ENCODE measurements around the gene PCBP2.

The PCBP2 gene

DNA sequence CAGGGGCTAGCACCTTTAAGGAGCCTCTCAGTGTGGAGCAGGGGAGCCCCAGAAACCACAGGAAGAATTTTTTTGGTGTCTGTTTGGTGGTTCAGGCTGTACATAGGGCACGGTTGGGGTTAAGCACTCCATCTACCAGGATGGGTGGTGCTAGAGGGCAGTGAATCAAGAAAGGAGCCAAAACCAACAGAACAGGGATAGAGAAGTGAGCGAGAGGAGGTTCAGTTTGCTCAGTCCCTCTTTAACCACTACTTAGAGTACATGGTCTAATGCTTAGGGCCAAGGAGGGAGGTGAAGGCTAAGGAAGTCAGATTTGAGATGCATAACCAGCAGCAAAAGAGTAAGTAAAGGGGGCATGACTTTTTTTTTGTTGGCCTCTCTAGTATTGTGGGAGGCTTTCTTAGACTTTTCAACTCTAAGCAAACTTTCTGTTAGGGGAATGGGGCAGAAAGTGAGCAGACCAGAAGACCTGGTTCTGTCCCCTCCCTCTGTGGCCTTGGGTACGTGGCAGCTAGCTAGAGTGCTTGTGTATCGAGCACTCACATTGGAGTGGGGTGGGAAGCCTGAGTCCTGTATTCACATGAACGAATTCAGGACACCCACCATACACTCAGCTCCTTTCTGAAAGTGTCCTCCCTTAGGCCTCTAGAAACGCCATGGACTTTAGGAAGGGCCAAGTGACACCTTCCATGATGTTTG is 62.0 kb downstream of the PCBP2 start:
- no peak for DNase-seq

DNA sequence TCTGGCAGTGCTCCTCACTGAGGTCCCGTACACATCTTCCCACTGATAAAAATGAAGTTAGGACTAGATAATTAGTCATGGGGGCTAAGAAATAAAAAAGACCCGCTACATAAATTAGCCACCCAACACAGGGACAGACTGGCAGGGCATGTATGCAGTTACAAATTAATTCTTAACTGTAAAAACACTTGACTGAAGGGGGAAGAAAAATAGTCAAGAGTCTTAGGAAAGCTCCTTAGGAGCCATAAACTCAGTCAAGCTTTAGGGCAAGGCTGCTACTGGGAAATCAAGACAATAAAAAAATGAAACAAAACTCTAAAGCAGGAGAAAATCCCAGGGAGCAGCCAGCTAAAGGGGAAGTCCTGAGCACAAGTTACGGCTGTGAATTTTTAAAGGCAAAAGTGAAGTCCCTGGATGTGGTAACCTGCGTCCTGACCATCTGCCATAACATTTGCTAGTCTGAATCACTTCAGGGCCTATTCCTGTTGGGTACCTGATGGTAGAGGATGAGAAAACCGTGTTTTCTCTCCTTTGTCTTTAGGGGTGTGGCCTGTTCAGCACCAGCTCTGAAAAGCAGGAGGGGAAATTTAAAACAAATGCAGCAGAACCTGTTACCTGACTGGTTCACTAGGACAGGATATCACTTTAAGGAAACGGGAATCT is 62.9 kb downstream of the PCBP2 start:
- DNase-seq, result no peak

DNA sequence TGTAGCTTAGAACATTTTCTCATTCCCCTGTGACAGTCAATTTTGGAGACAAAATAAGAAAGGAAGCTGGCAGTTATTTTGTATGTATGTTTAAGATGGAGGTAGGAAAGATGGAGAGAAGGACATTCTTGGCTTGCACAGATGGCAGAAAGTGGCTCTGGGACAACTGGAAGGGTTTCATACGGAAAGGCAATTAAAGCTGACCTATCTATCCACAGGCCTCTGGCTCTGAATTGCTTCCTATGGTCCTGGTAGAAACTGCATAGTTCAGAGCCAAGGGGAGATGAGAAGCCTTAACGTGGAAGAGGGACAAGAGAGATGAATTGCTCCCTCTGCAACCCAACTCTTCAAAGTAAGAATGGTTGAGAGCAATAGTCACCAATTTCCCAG is 63.4 kb downstream of the PCBP2 start:
- DNase-seq, result no peak

DNA sequence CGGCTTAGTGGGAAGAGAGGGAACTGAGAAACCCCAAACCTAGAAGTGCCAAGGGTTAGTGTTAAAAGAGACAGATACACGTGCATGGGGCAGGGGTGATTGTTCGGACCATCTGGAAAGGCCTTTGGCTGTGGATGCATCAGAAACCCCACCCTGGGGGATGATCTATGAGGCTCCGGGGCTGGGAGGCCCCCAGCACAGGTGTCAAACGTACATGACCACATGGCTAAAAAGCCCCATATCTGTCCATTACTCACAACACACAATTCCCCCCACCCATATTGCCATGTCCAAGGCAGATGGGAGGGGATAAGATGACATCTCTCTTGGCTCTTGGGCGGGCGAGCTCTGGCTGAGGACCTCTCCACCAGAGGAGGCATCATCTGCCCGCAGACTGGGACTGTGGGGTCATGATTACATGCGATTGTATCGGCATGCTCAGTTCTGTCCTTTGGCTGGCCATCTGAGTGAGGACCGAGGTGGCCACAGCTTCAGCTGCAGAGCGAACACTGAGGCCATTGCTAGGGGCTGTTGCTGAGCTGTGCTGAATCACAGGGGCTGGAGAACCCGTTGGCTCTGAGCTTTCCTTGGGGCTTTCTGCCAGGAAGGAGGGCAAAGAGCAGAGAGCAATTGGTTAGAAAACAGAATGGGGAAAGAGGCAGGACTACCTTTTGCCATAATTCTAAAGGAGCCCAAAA is 65.0 kb downstream of the PCBP2 start:
- DNase-seq, result no peak

DNA sequence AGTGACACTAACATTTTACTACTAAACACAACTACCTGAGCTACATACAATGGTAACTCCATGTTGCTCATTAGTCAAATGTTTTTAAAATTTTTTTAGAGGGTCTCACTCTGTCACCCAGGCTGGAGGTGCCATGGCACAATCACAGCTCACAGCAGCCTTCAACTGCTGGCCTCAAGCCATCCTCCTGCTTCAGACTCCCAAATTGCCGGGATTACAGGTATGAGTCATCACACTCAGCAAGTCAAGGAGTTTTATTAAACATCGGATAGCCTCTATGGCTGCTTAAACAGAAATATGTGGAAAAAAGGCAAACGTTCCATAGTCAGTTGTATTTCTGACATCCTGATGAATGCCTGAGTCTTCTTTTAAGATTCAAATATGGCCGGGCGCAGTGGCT is 66.5 kb downstream of the PCBP2 start:
- DNase-seq, result no peak

DNA sequence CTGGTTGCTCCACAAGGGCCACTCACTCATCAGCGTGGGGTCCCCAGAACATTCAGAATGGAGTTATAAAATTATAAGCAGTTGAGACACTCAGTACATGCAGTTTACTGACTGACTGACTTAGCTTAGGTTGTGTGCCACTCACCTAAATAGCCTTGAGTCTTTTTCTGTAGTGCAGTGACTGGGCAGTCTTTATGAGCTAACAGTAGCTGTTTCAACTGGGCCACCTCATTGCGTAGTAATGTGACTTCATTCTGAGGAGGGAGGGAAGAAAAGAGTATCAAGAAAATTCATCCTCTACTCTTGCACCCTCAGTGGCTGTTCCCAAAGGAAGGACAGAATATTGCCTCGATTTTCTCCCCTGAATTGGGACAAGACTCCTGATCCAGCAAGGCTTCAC is 71.2 kb downstream of the PCBP2 start:
- no peak for DNase-seq

DNA sequence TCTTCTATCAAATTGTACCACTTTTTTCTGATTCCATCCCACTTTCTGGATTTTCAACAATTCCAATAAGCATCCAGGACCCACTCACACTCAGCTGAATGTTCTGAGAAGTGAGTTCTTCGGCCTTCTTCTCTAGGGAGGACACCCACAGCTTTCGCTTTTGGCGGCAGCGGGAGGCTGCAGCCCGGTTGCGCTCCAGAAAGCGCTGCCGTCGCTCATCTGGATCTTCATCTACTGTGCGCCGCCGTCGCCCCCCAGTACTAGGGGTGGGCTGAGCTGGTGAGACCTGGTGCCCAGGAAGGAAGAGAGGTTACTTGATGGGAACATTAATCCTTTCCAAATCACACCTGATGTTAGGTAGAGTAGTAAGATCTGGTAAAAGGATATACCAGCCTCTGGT is 72.6 kb downstream of the PCBP2 start:
- DNase-seq, result no peak

DNA sequence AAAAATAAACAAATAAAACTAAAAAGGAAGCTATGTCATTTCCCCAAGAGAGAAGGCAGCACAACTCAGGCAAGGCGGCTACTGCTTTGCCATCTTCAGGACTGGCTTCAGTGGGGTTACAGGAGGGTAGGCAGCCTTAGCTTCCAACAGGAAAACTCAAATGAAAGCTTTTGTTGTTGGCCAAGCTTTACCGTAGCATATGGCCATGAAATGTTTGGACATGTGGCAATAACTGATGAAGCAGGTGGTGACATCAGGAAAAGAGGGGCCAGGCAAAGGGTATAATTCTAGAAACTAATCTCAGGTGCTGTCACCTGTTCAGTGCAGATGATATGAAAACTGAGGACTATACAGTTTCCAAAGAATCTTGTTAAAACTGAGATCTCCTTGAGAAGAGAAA is 78.2 kb downstream of the PCBP2 start:
- DNase-seq, result no peak

All from OCI-M1 (cell line).